Measurements from ENCODE around the gene CHRNE. TPM values are rescaled to one million over a fixed set of nuclear protein-coding genes. Genes with fewer than 3 reads are reported as not detected.
A peak's percentile ranks its signal among the peaks of the same experiment; 100 is the strongest.

CHRNE gene
- total RNA-seq, 1 experiment from 2014 or later = not detected

GRCh38 chr17:4860651-4861050 lies 42.2 kb downstream of the CHRNE start:
- H3K4me1 ChIP-seq = no peaks in the 10 kb centered on the region
- no peak for TF ChIP-seq CTCF (IDR thresholded peaks at IDR 0.05; ENCODE audit: insufficient read depth in 1 of 2, low read depth in 1 of 2, low read length in 1 of 2, severe bottlenecking in 1 of 2, unreplicated experiment in 1 of 2)
- peaks cover 8% of the 10 kb centered on the region for H3K4me1 Mint-ChIP-seq (ENCODE audit: low read depth, unreplicated experiment)
- no peaks in the 10 kb centered on the region for H3K9me3 Mint-ChIP-seq (ENCODE audit: unreplicated experiment)
- no peak overlapping the region for H3K4me3 Mint-ChIP-seq (ENCODE audit: unreplicated experiment)
- H3K27me3 ChIP-seq (replicated peaks; ENCODE audit: control insufficient read depth, insufficient read depth, low read length) = no peaks in the 10 kb centered on the region
- CTCF ChIA-PET = no interaction called here
- H3K27me3 Mint-ChIP-seq (ENCODE audit: insufficient read depth, unreplicated experiment) = no peaks in the 10 kb centered on the region
- no peaks in the 10 kb centered on the region for H3K9me3 ChIP-seq
- intact Hi-C loops (cut with micrococcal nuclease; ENCODE audit: unreplicated experiment) = no loop called here
- no peak overlapping the region for H3K27ac Mint-ChIP-seq (ENCODE audit: unreplicated experiment)
- no peak for DNase-seq
- H3K36me3 ChIP-seq (ENCODE audit: control insufficient read depth, insufficient read depth, low read length) = no peaks in the 10 kb centered on the region
- no peak overlapping the region for H3K4me3 ChIP-seq (ENCODE audit: low read depth, low read length)
- H3K36me3 Mint-ChIP-seq (ENCODE audit: insufficient read depth, unreplicated experiment) = peaks cover 11% of the 10 kb centered on the region
- BruUV-seq (replicated peaks) = no TSS peak
- POLR2A ChIA-PET = no interaction called here

GRCh38 chr17:4859816-4860625 lies 42.9 kb downstream of the CHRNE start:
- Mint-ChIP-seq H3K9me3 (ENCODE audit: unreplicated experiment) (no peaks in the 10 kb centered on the region), H3K4me1 (ENCODE audit: low read depth, unreplicated experiment) (peaks cover 8% of the 10 kb centered on the region), H3K36me3 (ENCODE audit: insufficient read depth, unreplicated experiment) (peaks cover 11% of the 10 kb centered on the region), H3K27ac (ENCODE audit: unreplicated experiment) (peak overlapping the region; percentile 58), H3K4me3 (ENCODE audit: unreplicated experiment) (no peak overlapping the region), H3K27me3 (ENCODE audit: insufficient read depth, unreplicated experiment) (no peaks in the 10 kb centered on the region)
- intact Hi-C loops (cut with micrococcal nuclease; ENCODE audit: unreplicated experiment) = no loop called here
- no peaks in the 10 kb centered on the region for H3K4me1 ChIP-seq
- TF ChIP-seq CTCF (IDR thresholded peaks at IDR 0.05; ENCODE audit: insufficient read depth in 1 of 2, low read depth in 1 of 2, low read length in 1 of 2, severe bottlenecking in 1 of 2, unreplicated experiment in 1 of 2) = no peak
- CTCF ChIA-PET = no interaction called here
- no peaks in the 10 kb centered on the region for H3K27me3 ChIP-seq (replicated peaks; ENCODE audit: control insufficient read depth, insufficient read depth, low read length)
- no peaks in the 10 kb centered on the region for H3K9me3 ChIP-seq
- no peaks in the 10 kb centered on the region for H3K36me3 ChIP-seq (ENCODE audit: control insufficient read depth, insufficient read depth, low read length)
- no peak for DNase-seq
- POLR2A ChIA-PET = interaction anchor here (0.6 kb wide), 1 partner anchor 54 kb away, joined by 4 read pairs; no protein-coding TSS in a partner anchor
- BruUV-seq (replicated peaks) = no TSS peak
- no peak overlapping the region for H3K4me3 ChIP-seq (ENCODE audit: low read depth, low read length)

GRCh38 chr17:4858882-4859260 lies 44.0 kb downstream of the CHRNE start:
- no peaks in the 10 kb centered on the region for H3K36me3 ChIP-seq (ENCODE audit: control insufficient read depth, insufficient read depth, low read length)
- no peak for DNase-seq
- CTCF ChIA-PET = no interaction called here
- POLR2A ChIA-PET = interaction anchor here (0.6 kb wide), 1 partner anchor 52 kb away, joined by 4 read pairs; no protein-coding TSS in a partner anchor
- Mint-ChIP-seq H3K4me3 (ENCODE audit: unreplicated experiment) (no peak overlapping the region), H3K9me3 (ENCODE audit: unreplicated experiment) (no peaks in the 10 kb centered on the region), H3K27ac (ENCODE audit: unreplicated experiment) (no peak overlapping the region), H3K36me3 (ENCODE audit: insufficient read depth, unreplicated experiment) (peaks cover 18% of the 10 kb centered on the region), H3K4me1 (ENCODE audit: low read depth, unreplicated experiment) (peaks cover 18% of the 10 kb centered on the region), H3K27me3 (ENCODE audit: insufficient read depth, unreplicated experiment) (no peaks in the 10 kb centered on the region)
- no peak overlapping the region for H3K4me3 ChIP-seq (ENCODE audit: low read depth, low read length)
- peaks cover 9% of the 10 kb centered on the region for H3K4me1 ChIP-seq
- no TSS peak for BruUV-seq (replicated peaks)
- H3K27me3 ChIP-seq (replicated peaks; ENCODE audit: control insufficient read depth, insufficient read depth, low read length) = no peaks in the 10 kb centered on the region
- intact Hi-C loops (cut with micrococcal nuclease; ENCODE audit: unreplicated experiment) = no loop called here
- no peak for TF ChIP-seq CTCF (IDR thresholded peaks at IDR 0.05; ENCODE audit: insufficient read depth in 1 of 2, low read depth in 1 of 2, low read length in 1 of 2, severe bottlenecking in 1 of 2, unreplicated experiment in 1 of 2)
- H3K9me3 ChIP-seq = no peaks in the 10 kb centered on the region
